ENCODE results near the gene GALNT14.

GRCh38 chr2:30950339-30950738 is 187.9 kb downstream of the GALNT14 start:
- no peak for TF ChIP-seq CTCF (conservative IDR thresholded peaks at IDR 0.05 in 1 of 2, IDR thresholded peaks at IDR 0.05 in 1 of 2; ENCODE audit: extremely low read depth in 1 of 2, insufficient read depth in 1 of 2, low read depth in 1 of 2, low read length in 2 of 2)
- no peak for TF ChIP-seq EZH2 (IDR thresholded peaks at IDR 0.05; ENCODE audit: borderline replicate concordance, low read length)
